ENCODE measurements around the gene ITPK1. TPM values are rescaled to one million over a fixed set of nuclear protein-coding genes. Genes with fewer than 3 reads are reported as not detected.

Gene ITPK1
- total and polyA plus RNA-seq, 2 donors (not counting 3 experiments of a cell fraction or from before 2014, with no cell fraction given): 39.6 to 51.8 TPM

- H3K27me3 ChIP-seq (ENCODE audit: control insufficient read depth in 2 of 2, insufficient read depth in 2 of 2, low read length in 2 of 2): no peaks in the 10 kb centered on the region
Observed at GRCh38 chr14:93051600-93052546, 63.9 kb downstream of the ITPK1 start.

More at GRCh38 chr14:93051600-93052546, 63.9 kb downstream of the ITPK1 start:
- H3K79me2 ChIP-seq (ENCODE audit: control insufficient read depth, insufficient read depth, low read length): no peaks in the 10 kb centered on the region
- POLR2A ChIA-PET: interaction anchor here (0.7 kb wide), 1 partner anchor 229 kb away, joined by 5 read pairs; no protein-coding TSS in a partner anchor
- TF ChIP-seq MYC (IDR thresholded peaks at IDR 0.05; ENCODE audit: low read depth, low read length): no peak
- no peak for TF ChIP-seq GATA2 (IDR thresholded peaks at IDR 0.05; ENCODE audit: insufficient read depth, insufficient read length, low read depth, low read length)
- no peak for TF ChIP-seq CTCF (IDR thresholded peaks at IDR 0.05; ENCODE audit: extremely low read depth in 1 of 2, insufficient read depth in 1 of 2, low read depth in 1 of 2, low read length in 2 of 2)
- TF ChIP-seq FOS (IDR thresholded peaks at IDR 0.05; ENCODE audit: borderline replicate concordance, insufficient read depth, low read length): no peak
- TF ChIP-seq EZH2 (IDR thresholded peaks at IDR 0.05; ENCODE audit: borderline replicate concordance, low read depth, low read length, severe bottlenecking): no peak
- no peak for TF ChIP-seq POLR2AphosphoS5 (IDR thresholded peaks at IDR 0.05; ENCODE audit: insufficient read depth, low read depth, low read length)
- no peak for TF ChIP-seq JUN (IDR thresholded peaks at IDR 0.05; ENCODE audit: borderline replicate concordance, insufficient read depth, insufficient read length, low read depth)
- no peak for TF ChIP-seq POLR2A (IDR thresholded peaks at IDR 0.05; ENCODE audit: low read depth, low read length)
- no peak for TF ChIP-seq MAX (IDR thresholded peaks at IDR 0.05; ENCODE audit: insufficient read depth, insufficient read length)
- no peak overlapping the region for H3K4me2 ChIP-seq (ENCODE audit: insufficient read depth, low read length)
- intact Hi-C loops (cut with micrococcal nuclease) (loop anchor here (10.0 kb wide), 1 partner anchor 1063 kb away; the partner anchor contains the start of gene IFI27), dilution Hi-C loops (cut with MboI; ENCODE audit: extremely low pct_ligation_motif_present, low sequenced_read_pairs) (no loop called here)
- H3K27ac ChIP-seq (ENCODE audit: insufficient read depth, low read depth, low read length): no peak overlapping the region
- CTCF ChIA-PET: interaction anchor here (2.4 kb wide), 1 partner anchor 62 kb away, joined by 12 read pairs; no protein-coding TSS in a partner anchor
- no peak overlapping the region for H2AFZ ChIP-seq (ENCODE audit: low read depth, low read length)
- H3K9me3 ChIP-seq (replicated peaks; ENCODE audit: control insufficient read depth, insufficient read depth, low read length): no peaks in the 10 kb centered on the region
- peaks cover 16% of the 10 kb centered on the region for H3K4me1 ChIP-seq (ENCODE audit: control insufficient read depth, extremely low read depth, insufficient read depth, low read length)
- H4K20me1 ChIP-seq (replicated peaks; ENCODE audit: control insufficient read depth, extremely low read depth, insufficient read depth, low read length): no peaks in the 10 kb centered on the region
- DNase-seq (ENCODE audit: low read depth, low spot score) (no peak), FAIRE-seq (no peak)
- H3K36me3 ChIP-seq (ENCODE audit: control insufficient read depth in 2 of 2, extremely low read depth in 1 of 2, insufficient read depth in 2 of 2, low read length in 2 of 2): no peaks in the 10 kb centered on the region
- H3K9me1 ChIP-seq (replicated peaks; ENCODE audit: control insufficient read depth, extremely low read depth, insufficient read depth, low read length): no peaks in the 10 kb centered on the region
- H3K4me3 ChIP-seq (replicated peaks in 1 of 3; ENCODE audit: insufficient read depth in 1 of 3, low read depth in 1 of 3, low read length in 3 of 3): no peak overlapping the region
- BruUV-seq (replicated peaks): no TSS peak
- H3K9ac ChIP-seq (replicated peaks; ENCODE audit: extremely low read depth, insufficient read depth, low read length): no peak overlapping the region
